GM21825 (cell line): ENCODE data around the gene MUC12.
"Not testable (repeated sequence)": the region's sequence is repeated elsewhere in the genome, so short reads cannot be mapped to it uniquely, and the experiment has no call there.

Source experiments
- ATAC-seq: cut with Tn5 transposase; IDR thresholded peaks from one replicate; pipeline ENCODE4 v1.9.1; 2021; ENCODE audit warnings: mild to moderate bottlenecking, moderate library complexity; ENCODE audit not compliant: unreplicated experiment

MUC12 gene, protein sequence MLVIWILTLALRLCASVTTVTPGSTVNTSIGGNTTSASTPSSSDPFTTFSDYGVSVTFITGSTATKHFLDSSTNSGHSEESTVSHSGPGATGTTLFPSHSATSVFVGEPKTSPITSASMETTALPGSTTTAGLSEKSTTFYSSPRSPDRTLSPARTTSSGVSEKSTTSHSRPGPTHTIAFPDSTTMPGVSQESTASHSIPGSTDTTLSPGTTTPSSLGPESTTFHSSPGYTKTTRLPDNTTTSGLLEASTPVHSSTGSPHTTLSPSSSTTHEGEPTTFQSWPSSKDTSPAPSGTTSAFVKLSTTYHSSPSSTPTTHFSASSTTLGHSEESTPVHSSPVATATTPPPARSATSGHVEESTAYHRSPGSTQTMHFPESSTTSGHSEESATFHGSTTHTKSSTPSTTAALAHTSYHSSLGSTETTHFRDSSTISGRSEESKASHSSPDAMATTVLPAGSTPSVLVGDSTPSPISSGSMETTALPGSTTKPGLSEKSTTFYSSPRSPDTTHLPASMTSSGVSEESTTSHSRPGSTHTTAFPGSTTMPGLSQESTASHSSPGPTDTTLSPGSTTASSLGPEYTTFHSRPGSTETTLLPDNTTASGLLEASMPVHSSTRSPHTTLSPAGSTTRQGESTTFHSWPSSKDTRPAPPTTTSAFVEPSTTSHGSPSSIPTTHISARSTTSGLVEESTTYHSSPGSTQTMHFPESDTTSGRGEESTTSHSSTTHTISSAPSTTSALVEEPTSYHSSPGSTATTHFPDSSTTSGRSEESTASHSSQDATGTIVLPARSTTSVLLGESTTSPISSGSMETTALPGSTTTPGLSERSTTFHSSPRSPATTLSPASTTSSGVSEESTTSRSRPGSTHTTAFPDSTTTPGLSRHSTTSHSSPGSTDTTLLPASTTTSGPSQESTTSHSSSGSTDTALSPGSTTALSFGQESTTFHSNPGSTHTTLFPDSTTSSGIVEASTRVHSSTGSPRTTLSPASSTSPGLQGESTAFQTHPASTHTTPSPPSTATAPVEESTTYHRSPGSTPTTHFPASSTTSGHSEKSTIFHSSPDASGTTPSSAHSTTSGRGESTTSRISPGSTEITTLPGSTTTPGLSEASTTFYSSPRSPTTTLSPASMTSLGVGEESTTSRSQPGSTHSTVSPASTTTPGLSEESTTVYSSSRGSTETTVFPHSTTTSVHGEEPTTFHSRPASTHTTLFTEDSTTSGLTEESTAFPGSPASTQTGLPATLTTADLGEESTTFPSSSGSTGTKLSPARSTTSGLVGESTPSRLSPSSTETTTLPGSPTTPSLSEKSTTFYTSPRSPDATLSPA (N-terminal part only)

DNA sequence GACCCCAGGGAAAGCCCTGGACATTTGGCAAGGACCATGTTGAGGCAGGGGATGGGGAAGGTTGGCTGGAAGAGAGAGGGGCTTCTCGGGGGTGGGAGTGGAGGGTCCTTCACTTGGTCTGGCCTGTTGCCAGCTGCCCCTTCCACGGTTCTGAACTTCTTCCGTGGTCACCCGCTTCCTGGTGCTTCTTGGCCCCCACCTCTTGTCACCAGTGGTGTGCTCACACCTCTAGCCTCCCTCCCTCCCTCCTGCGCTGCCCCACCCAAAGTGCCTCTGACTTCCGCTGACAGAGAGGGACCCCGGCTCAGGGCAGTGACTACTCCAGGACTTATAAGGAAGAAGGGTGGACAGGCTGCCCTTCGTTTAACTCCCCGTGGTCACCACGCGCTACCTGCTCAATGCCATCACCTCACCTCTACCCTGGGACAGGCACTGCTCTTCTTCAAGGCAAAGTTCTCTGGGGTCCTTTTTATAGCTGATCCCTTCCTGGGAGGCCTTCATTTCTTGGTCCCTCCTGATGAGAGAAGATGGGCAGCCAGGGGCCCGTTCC, at the start of gene MUC12:
MUC12 (plus strand) TSS at position 500 of the 550 bp plus-strand sequence. CDS start 58 bp downstream, outside the sequence.
- no peak for ATAC-seq

- not testable (repeated sequence) for ATAC-seq
These were observed 49.5 kb upstream of the MUC12 start for GRCh38 chr7:100919779-100920437.

DNA sequence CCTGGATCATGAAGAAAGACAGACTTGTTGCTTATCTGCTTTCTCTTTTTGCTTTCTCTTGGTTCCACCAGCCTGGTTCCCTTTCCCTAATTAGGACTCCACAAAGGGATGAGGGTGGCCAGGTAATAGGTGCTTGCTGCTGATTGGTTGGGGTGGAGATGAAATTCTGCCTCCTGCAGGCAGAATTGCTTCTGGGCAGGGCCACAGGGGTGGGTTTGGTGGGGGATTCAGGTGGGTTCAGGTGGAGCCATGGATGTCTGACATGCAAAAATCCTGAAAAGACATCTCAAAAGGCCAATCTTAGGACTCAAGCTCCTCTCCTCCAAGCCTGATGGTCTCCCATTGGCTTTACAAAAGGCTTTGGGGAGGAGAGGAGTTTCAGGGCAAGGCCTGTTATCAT, 48.3 kb upstream of the MUC12 start:
- no peak for ATAC-seq

- not testable (repeated sequence) for ATAC-seq
These were observed 45.7 kb upstream of the MUC12 start for GRCh38 chr7:100923616-100924015.

GRCh38 chr7:100929808-100930174, 39.6 kb upstream of the MUC12 start:
- ATAC-seq: no peak

- no peak for ATAC-seq
These were observed 35.6 kb upstream of the MUC12 start for GRCh38 chr7:100933734-100934133.

GRCh38 chr7:100935381-100935780, 34.0 kb upstream of the MUC12 start:
- not testable (repeated sequence) for ATAC-seq

GRCh38 chr7:100936167-100936566, 33.2 kb upstream of the MUC12 start:
- ATAC-seq: not testable (repeated sequence)

DNA sequence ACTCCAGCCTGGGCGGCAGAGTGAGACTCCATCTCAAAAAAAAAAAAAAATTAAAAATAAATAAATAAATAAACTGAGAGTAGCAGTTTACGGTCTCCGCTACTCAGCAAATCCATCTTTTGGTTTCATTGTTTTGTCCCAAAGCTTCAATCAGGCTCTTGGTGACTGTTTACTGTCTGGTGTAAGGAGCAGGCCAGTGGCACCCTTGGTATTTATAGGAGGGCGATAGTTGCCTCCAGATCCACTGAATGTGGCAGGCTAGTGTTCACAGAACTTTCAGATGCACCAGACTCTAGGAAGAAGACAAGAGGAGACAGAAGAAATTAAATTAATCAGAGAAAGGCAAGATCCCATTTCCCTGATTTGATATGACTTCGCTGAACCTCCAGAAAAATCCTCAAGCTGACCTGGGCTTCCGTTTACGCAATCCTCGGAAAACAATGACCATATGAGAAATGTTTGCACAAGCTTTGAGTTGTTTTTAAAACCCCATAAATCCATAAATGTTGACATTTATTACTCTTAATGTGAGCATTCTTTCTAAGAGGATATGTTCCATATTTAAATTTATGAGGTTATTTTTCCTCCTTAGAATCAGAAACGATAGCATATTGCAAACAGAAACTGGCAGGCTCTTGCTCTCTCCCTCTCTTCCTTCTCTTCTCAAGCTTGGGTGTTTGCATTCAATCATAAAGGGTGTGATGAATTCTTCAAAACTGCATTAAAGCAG, 27.2 kb upstream of the MUC12 start:
- no peak for ATAC-seq

- ATAC-seq: no peak
These were observed 25.7 kb upstream of the MUC12 start for GRCh38 chr7:100943693-100944092.

DNA sequence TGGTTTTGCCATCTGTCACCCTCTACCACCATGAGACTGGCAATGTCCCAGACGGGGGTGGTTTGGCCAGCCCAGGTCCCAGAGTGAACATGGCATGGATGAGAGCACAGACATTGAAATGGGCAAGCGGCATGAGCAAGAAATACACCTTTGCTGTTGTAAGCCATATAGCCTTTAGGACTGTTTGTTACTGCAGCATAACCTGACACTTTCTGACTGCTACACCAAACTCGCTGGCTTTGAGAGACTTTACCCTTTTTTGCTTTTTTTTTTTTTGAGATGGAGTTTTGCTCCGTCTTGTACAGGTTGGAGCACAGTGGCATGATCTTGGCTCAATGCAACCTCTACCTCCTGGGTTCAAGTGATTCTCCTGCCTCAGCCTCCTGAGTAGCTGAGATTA, 25.2 kb upstream of the MUC12 start:
- no peak for ATAC-seq

DNA sequence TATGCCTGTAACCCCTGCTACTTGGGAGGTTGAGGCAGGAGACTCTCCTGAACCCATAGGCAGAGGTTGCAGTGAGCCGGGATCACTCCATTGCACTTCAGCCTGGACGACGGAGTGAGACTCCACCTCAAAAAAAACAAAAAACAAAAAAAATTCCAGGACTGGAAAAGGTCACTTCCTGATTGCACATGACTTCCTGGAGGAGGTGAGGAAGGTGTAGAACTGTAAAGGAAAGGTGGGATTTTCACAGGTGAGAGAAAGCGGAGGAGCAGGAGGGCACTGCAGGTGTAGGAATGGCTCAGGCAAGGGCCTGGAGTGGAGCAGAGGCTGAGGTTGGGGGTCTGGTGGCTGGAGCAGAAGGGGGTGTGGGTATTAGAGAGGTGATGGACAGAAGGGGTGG, 23.3 kb upstream of the MUC12 start:
- ATAC-seq: no peak

DNA sequence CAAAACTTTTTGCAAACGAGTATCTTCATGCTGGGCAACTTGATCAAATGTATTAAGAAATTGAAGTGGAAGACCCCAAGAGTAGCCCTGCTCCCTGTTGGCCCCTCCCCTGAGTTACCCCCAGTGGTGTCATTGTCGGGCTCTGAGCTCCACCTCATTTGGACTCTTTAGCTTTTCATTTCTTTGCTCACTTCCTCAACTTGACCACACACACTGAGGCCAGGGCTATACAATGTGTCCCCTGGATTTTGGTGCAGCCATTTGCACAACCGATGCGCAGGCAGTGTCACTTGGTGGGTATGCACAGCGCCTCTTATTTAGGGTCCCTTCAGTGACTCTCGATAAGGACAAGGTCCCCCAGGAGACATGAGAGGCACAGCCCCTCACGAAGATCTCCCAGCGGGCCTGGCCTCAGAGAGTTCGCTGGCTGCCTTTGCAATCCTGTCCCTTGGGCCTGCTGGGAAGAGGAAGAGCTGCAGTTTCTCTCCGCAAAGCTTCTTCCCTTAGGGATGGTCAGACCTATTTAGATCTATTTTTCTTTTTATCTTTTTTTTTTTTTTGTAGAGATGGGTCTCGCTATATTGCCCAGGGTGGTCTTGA, 22.5 kb upstream of the MUC12 start:
- no peak for ATAC-seq

- no peak for ATAC-seq
These were observed 21.6 kb upstream of the MUC12 start for GRCh38 chr7:100947792-100948191.

DNA sequence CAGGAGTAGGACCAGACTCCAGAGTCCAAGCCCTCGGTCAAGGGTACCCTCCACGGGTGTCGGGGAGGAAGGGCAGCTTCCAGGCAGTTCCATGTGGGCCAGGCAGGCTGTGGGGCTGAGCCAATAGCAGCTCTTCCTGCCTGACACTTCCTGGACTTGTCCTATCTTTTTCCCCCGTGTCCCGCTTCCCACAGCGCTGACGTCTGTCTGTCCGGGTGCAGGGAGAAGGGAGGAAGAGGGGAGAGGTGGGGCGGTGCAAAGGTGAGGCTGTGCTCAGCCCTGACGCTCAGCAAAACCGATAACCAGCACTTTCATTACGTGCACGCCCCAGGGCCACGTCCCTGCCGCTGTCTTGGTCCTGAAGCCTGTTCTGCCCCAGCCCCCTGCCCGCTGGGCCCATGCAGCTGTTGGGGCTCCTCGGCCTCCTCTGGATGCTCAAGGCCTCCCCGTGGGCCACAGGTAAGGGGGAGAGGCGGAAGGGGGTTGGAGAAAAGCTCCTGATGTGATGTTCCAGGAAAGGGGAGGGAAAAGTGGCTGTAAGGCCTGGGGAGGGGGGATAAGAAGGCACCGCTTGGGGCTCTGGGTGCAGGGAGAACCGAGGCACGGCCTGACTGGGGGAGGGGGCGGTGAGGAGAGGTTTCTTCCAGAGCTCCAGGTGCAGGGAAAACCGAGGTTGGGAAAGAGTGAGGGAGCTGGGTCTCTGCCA, 20.0 kb upstream of the MUC12 start, which contains the start of gene MUC3A:
MUC3A (plus strand) TSS at position 308 of the 706 bp plus-strand sequence; CDS start at position 399, 91 bp downstream.
- ATAC-seq: no peak

DNA sequence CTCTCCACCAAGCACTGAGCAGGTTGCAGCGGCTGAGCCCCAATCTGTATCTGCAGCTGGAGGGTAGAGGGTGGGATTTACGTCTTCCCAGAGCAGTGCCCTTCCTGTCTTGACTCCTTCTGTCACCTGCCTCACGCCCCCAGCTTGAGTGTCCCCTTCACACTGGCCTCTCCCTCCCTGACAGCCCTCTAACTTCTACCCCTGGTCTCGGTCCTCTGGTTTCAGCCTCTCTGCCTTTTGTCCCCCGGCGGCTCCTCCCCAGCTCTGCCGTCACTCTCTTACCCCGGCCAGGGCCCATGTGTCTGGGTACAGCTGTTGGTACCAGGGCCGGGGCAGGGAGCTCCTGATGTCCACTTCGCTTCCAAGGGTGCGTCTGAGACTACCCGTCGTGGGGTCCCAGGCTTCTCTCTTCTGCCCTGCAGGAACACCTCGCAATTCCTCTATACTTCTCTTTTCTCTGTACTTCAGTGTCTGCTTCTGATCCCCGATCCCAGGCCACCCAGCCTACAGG, 19.4 kb upstream of the MUC12 start:
- no peak for ATAC-seq

DNA sequence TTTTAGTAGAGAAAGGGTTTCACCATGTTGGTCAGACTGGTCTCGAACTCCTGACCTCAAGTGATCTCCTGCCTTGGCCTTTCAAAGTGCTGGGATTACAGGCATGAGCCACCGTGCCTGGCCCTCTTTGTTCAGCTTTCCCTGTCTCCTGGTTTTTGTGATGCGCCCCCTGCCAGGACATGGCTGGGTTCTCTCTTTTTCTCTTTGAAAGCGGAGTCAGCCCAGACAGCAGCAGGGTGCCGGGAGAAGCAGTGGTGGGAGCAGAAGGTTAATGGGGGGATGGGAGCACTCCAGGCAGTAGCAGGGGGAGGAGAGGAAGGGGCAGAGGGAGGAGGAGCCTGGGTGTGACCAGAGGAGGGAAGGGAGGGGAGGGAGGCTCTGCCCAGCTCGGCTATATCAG, 18.2 kb upstream of the MUC12 start:
- ATAC-seq: no peak

DNA sequence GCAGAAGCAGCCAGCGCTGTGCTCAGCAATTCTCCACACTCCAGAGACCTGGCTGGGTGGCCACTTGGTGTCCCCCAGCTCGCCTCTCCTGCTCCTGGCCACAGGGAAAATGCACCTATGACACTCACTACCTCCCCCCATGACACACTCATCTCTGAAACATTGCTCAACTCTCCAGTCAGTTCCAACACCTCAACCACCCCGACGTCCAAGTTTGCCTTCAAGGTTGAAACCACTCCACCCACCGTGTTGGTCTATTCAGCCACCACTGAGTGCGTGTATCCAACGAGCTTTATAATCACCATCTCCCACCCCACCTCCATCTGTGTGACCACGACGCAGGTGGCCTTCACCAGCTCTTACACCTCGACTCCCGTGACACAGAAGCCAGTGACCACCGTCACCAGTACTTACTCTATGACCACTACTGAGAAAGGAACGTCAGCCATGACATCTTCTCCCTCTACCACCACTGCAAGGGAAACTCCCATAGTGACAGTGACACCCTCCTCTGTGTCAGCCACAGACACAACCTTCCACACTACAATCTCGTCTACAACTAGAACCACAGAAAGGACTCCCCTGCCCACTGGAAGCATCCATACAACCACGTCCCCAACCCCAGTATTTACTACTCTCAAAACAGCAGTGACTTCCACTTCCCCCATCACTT, 17.3 kb upstream of the MUC12 start:
- ATAC-seq: no peak
